SH-SY5Y (cell line): ENCODE measurements around the gene TM9SF4.

ENCODE experiments used
- GATA2 ChIP-seq: IDR thresholded peaks from 2 replicates; pipeline ENCODE4 v1.6.1; 2011; ENCODE audit warnings: mild to moderate bottlenecking, low read depth, low read length
- GATA3 ChIP-seq: IDR thresholded peaks from 2 replicates; pipeline ENCODE4 v1.6.1; 2011; ENCODE audit warnings: low read depth, mild to moderate bottlenecking, low read length, moderate library complexity

TM9SF4 gene

DNA sequence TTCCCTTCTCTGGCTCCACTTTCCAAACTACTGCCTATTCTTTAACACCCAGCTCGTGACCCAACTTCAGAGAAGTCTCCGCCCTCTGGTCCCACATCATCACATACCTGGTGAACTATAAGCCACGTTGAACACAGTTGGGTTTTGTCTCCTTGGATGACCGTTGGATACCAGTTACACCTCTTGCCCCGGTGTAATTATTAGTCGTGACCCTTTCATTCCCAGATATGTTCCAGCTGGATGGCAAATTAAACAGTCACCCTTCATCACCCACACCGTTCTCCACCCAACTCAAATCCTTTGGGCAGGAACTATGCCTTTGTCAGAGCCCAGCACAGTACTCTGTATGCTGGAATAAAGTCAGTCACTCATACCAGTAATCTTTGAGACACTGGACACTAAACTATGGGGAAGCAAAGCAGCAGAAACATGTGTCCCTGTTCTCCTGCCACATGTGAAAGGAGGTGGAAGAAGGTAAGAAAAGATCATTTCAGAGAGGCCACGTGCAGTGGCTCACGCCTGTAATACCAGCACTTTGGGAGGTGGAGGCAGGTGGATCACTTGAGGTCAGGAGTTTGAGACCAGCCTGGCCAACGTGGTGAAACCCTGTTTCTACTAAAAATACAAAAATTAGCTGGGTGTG, 75.6 kb downstream of the TM9SF4 start:
- TF ChIP-seq GATA2 (no peak), GATA3 (no peak)

GRCh38 chr20:32186506-32186905, 77.0 kb downstream of the TM9SF4 start:
- TF ChIP-seq GATA3 (no peak), GATA2 (no peak)

DNA sequence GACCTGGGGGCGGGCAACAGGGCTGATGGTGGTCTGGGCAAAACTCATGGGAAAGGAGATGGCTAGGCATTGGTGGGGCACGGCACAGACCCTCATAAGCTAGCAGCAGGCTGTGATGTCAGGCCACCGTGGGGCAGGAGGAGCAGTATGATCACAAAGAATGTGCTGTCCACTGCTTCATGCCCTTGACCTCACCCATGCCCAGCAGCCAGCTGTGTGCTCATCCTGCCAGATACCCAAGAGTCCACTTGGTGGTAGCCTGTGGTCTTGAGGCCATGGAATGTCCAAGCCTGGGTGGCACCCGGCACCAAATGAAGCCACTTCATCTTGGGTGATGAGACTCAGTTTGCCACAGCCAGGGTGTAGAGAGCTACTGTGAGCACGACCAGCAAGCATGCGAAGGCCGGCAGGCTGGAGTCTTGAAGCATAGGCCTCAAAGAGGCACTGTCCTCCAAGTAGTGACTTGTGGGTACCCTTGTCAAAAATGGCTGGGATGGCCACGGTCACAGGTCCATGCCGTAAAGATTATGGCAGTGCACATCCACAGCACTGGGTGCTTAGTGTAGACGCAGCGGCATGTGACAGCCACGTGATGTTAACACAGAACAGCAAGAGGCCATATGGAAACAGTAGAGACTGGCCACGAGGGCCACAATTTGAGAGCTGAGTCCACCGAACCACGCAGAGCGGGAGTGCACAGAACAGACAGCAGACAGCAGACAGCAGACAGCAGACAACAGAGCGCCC, 79.0 kb downstream of the TM9SF4 start:
- no peak for TF ChIP-seq GATA2

DNA sequence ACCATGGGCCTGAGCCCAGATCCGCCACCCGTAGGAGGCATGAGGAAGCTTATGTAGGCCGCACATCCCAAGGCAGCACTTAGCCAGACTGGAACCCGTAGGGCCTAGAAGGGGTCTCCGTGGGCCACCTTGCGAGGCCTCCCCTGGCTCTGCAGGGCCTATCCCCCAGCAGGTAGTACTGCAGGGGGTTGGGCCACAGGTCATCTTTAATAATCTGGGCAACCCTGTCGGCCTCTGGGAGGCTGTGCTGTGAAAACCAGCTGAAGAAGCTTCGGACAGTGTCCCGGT, 79.6 kb downstream of the TM9SF4 start:
- no peak for TF ChIP-seq GATA3
- TF ChIP-seq GATA2, result no peak

DNA sequence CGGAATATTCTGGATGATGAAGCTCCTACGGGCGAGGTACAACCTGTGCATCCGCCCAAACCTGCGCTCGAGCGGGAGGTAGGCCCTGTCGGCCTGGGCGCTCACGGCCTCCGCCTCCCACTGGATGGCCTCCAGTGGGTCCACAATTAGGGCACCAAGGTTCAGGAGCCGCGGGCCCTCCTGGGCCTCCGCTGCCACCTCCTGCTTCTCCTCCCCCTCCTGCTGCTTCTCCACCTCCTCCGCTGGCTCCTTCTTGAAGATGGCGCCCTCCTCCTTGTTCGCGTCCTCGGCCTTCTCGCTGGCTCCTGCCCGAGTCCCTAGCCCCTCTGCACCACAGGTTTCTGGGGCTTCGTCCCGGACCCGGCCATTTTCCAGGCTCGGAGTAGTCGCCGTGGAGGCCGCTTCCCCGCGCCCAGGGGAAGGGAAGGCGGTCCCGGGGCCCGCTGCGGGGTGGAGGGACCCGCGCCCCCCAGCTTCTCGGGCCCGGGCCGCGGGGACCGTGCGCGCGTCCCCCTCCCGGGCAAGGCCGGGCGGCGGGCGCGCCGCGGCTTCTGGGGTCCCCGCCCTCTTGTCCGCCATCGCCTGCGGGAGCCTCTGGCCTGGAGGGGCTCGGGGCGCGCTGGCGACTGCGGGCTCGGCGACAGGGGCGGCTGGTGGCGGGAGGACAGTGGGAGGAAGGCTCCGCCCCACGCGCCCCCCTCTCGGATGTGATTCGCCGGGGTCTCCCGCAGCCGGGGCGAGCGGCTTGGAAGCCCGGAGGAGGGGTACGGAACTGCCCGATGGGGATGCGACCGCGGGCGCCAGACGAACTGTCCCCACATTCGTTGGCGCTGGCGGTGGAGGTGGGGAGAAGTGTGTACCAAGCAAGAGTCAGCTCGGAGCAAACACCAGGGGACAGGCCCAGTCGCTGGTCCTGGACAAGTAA, 80.4 kb downstream of the TM9SF4 start:
- TF ChIP-seq GATA2 (no peak), GATA3 (no peak)

- no peak for TF ChIP-seq GATA2
- TF ChIP-seq GATA3, result no peak
Measured at GRCh38 chr20:32190616-32191415, 81.3 kb downstream of the TM9SF4 start.

DNA sequence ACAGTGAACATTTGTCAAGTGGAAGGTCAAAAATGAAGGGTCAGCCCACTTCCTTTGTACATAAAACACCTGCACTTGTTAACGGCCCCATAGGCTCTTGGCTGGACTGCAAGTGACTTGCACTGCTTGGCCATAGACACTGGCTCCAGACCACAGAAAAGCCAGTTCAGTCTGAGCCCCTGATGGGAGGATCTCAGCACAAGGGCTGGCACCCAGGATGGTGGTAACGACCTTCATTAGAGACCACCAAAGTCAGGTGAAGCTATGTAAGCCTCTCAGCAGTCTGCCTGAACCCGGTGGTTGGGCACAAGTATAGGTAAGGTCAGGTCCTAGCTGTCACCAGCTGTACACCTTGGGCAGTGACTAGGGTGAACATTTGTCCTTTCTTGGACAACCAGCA, 81.9 kb downstream of the TM9SF4 start:
- TF ChIP-seq GATA3, result no peak

- TF ChIP-seq GATA3, result no peak
- TF ChIP-seq GATA2, result no peak
Measured at GRCh38 chr20:32191873-32192272, 82.4 kb downstream of the TM9SF4 start.

DNA sequence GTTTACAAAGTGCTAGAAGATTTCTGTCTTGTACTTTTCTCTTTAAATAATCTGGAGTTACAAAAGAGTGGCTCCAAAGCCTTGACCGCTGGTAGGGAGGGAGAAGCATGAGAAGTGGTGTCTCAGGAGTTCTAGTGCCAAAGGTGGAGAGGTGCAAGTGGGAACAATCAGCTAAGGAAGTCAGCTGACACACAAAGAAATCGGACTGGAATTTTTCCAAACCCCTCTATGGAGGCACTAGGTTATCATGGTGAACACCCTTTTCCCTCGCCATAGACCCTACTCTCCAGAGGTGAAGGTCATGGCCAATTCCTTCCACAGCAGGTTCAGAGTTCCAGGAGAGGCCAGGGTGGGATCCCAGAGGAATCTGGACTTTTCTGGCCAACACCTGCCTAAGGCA, 83.2 kb downstream of the TM9SF4 start:
- TF ChIP-seq GATA2, result no peak
- TF ChIP-seq GATA3, result no peak

DNA sequence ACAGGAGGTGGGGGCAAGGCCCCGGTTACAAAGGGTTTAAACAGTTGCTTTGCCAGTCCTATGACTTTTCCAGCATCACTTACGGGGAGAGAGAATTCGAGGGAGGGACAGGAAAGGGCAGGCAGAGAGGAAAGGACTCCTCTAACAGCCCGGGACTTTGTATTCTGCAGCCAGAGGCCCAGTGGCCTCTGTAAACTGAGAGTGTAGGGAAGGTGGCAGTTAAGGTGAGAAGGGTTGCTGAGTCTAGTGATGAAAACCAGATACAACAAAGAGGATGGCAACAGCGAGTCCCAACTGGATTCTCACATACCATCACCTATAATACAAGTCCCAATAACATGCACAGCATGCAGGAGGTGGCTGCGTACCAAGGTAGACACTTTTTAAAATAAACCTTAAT, 84.5 kb downstream of the TM9SF4 start:
- TF ChIP-seq GATA2, result no peak
- TF ChIP-seq GATA3, result no peak

- no peak for TF ChIP-seq GATA3
- TF ChIP-seq GATA2, result no peak
Measured at GRCh38 chr20:32195581-32195980, 86.1 kb downstream of the TM9SF4 start.

DNA sequence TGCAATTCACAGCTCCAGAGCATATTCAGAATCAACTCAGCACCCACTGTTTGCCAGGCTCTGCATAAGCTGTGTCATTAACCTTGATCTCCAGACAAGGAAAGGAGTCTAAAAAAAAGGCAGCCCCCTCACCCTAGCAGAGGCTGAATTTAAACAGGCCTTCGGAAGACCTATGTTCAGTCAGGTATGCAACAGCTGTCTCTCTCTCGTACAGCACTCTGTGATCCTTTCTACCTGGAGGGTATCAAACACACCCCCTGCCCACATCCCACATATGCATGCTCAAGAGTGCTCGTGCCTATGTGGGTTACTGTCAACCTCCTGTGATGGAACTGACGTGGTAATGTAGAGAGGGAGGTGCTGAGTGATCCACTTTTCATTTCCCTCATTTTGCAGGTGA, 89.5 kb downstream of the TM9SF4 start:
- no peak for TF ChIP-seq GATA2
- no peak for TF ChIP-seq GATA3

DNA sequence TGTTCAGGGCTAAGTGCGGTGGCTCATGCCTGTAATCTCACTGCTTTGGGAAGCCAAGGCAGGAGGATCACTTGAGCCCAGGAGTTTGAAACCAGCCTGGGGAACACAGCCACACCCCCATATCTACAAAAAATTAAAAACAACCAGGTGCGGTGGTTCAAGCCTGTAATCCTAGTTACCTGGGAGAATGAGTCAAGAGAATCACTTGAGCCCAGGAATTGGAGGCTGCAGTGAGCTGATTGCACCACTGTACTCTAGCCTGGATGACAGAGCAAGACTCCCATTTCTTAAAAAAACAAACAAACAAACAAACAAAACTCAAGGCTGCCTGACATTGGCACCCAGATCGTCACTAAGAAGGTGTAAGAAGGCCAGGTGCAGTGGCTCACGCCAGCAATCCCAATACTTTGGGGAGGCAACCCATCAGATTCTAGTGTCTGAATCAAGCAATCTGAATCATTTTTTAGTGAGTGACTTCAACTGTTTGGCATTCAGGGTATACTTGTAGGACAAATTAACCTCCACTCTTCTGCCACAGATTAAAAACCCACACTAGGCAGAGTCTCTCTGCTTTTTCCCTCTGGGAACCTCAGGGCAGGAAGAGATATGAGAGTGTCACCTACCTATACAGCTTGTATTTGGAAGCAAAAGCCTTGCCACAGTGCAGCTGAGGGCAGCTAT, 91.9 kb downstream of the TM9SF4 start:
- TF ChIP-seq GATA3, result no peak
- TF ChIP-seq GATA2, result no peak

DNA sequence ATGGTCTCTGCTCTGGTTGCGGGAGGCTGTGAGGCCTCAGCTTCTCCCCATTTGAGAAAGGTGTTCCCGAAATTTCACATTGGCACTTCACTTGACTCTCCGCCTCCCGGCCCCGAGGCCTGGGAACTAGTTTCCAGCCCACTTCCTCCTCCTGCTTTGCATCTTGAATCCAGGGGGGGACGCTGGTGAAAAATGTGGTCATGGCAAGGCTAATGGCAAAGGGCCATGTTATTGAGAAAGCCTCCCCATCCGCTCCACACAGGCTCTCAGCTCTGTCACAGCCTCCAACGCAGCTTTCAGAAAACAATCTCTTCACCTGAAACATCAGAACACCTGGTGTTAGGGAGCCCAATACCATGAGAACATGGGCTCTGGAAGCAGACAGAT, 92.5 kb downstream of the TM9SF4 start:
- no peak for TF ChIP-seq GATA3
- TF ChIP-seq GATA2, result no peak

GRCh38 chr20:32203356-32204204, 94.1 kb downstream of the TM9SF4 start:
- TF ChIP-seq GATA2 (no peak), GATA3 (no peak)
